B cell (primary cell): ENCODE data around the gene IDI2. TPM values are rescaled to one million over a fixed set of nuclear protein-coding genes. Genes with fewer than 3 reads are reported as not detected.

Experiments
- ATAC-seq: fragments of 200-7000 bp; cut with Tn5 transposase; one replicate; pipeline ENCODE4 v1.10.0; 2021; ENCODE audit warnings: low read depth, mild to moderate bottlenecking, moderate number of reproducible peaks, moderate library complexity
- CTCF ChIA-PET: fragments of 350-600 bp; sonication (Branson Sonifier 250); formaldehyde crosslinking; loops from one replicate; lab custom pipeline; 2021; ENCODE audit warnings: antibody characterized with exemption, inconsistent platforms; lab: Charles Lee
- POLR2A ChIA-PET: fragments of 350-600 bp; sonication (Branson Sonifier 250); formaldehyde crosslinking; loops from one replicate; lab custom pipeline; 2021; ENCODE audit warnings: antibody characterized with exemption; lab: Charles Lee
- DNase-seq: peaks from one replicate; pipeline ENCODE4 v3.0.0; 2013
- H2AFZ ChIP-seq: 2 replicates; pipeline ENCODE4 v1.6.1; 2012; ENCODE audit warnings: mild to moderate bottlenecking, low read depth, low read length; ENCODE audit not compliant: insufficient read depth, poor library complexity, severe bottlenecking
- H3K27ac ChIP-seq, 2 donors: 1 replicate in 1 of 2; 2 replicates in 1 of 2; pipeline ENCODE4 v1.5.1; 2012 to 2013; ENCODE audit warnings: low read length in 2 of 2, mild to moderate bottlenecking in 2 of 2, moderate library complexity in 1 of 2
- H3K27me3 ChIP-seq, 4 experiments: fragments of 200-600 bp in 1 of 4; sonication (generic) in 1 of 4; replicated peaks in 1 of 4; 1 replicate in 2 of 4; 2 replicates in 2 of 4; pipeline versions ENCODE4 v1.6.1 to v1.7.0; 2013 to 2016; ENCODE audit warnings: low read length in 3 of 4, mild to moderate bottlenecking in 2 of 4, mixed read lengths in 1 of 4, moderate library complexity in 1 of 4; ENCODE audit not compliant: insufficient read depth in 4 of 4, control insufficient read depth in 3 of 4; ENCODE audit errors: control extremely low read depth in 1 of 4
- H3K36me3 ChIP-seq, 2 experiments: replicated peaks in 1 of 2; 1 replicate in 1 of 2; 2 replicates in 1 of 2; pipeline versions ENCODE4 v1.6.1 to v1.7.1; 2013; ENCODE audit warnings: low read length in 1 of 2; ENCODE audit not compliant: insufficient read depth in 2 of 2, control insufficient read depth in 1 of 2; ENCODE audit errors: control extremely low read depth in 1 of 2, extremely low read depth in 1 of 2
- H3K4me1 ChIP-seq, 2 donors: fragments of 200-600 bp in 1 of 2; sonication (generic) in 1 of 2; 1 replicate in 1 of 2; 2 replicates in 1 of 2; pipeline versions ENCODE4 v1.5.1 to v1.6.1; 2013 to 2017; ENCODE audit warnings: low read length in 2 of 2; ENCODE audit not compliant: control insufficient read depth in 2 of 2, insufficient read depth in 2 of 2
- H3K4me2 ChIP-seq: replicated peaks from 2 replicates; pipeline ENCODE3; 2012; ENCODE audit warnings: mild to moderate bottlenecking, low read depth, low read length; ENCODE audit not compliant: poor library complexity, severe bottlenecking
- H3K4me3 ChIP-seq, 5 experiments: fragments of 200-600 bp in 1 of 5; sonication (generic) in 1 of 5; 1 replicate in 3 of 5; 2 replicates in 2 of 5; pipeline versions ENCODE4 v1.5.1 to v1.7.0; 2011 to 2016; ENCODE audit warnings: low read length in 4 of 5, mild to moderate bottlenecking in 4 of 5, low read depth in 2 of 5, control low read depth in 1 of 5, moderate library complexity in 1 of 5; ENCODE audit not compliant: insufficient read depth in 1 of 5; ENCODE audit errors: control extremely low read depth in 1 of 5, extremely low read depth in 1 of 5
- H3K79me2 ChIP-seq: fragments of 200-600 bp; sonication (generic); one replicate; pipeline ENCODE4 v1.6.0; 2016; ENCODE audit warnings: low read length; ENCODE audit not compliant: control insufficient read depth, insufficient read depth
- H3K9ac ChIP-seq: fragments of 200-600 bp; sonication (generic); 2 replicates; pipeline ENCODE4 v1.6.1; 2017; ENCODE audit warnings: mild to moderate bottlenecking, low read length, moderate library complexity
- H3K9me3 ChIP-seq, 3 donors: one replicate each; pipeline versions ENCODE4 v1.6.1 to v1.7.1; 2013; ENCODE audit warnings: low read length in 2 of 3; ENCODE audit not compliant: control insufficient read depth in 2 of 3, insufficient read depth in 1 of 3; ENCODE audit errors: control extremely low read depth in 1 of 3
- H4K20me1 ChIP-seq: 2 replicates; pipeline ENCODE4 v1.6.0; 2012; ENCODE audit warnings: mild to moderate bottlenecking, low read length; ENCODE audit not compliant: insufficient read depth, control insufficient read depth, poor library complexity, severe bottlenecking
- H3K27ac Mint-ChIP-seq: one replicate; pipeline ENCODE4 v1.8.0; 2021; ENCODE audit warnings: mixed read lengths
- H3K27me3 Mint-ChIP-seq: one replicate; pipeline ENCODE4 v1.8.0; 2021; ENCODE audit warnings: mixed read lengths
- H3K4me1 Mint-ChIP-seq: one replicate; pipeline ENCODE4 v1.8.0; 2021; ENCODE audit warnings: mixed read lengths
- H3K4me3 Mint-ChIP-seq: one replicate; pipeline ENCODE4 v1.8.0; 2021; ENCODE audit warnings: mixed read lengths
- H3K9me3 Mint-ChIP-seq: one replicate; pipeline ENCODE4 v1.8.0; 2022; ENCODE audit warnings: mixed read lengths; ENCODE audit not compliant: insufficient read depth
- EZH2 ChIP-seq: IDR thresholded peaks from 2 replicates; pipeline ENCODE4 v1.6.1; 2012; ENCODE audit warnings: borderline replicate concordance, low read depth, mild to moderate bottlenecking, moderate library complexity, low read length; ENCODE audit not compliant: insufficient read depth, poor library complexity, severe bottlenecking
- WGBS: methylation state at CpG from one replicate; pipeline ENCODE4 v1.1.5; 2013; ENCODE audit warnings: missing lambda C conversion rate; ENCODE audit not compliant: insufficient coverage; 5-methylcytosine and 5-hydroxymethylcytosine counted together
- intact Hi-C: fragments of 100-400 bp; cut with micrococcal nuclease; formaldehyde crosslinking; loops from one replicate; pipeline ENCODE4 v1.10.0; 2022
- polyA plus RNA-seq: library from polyadenylated mRNA; depleted of rRNA; stranded (reverse); fragments of >200 nt; gene quantifications from 2 replicates; pipeline ENCODE4 v1.2.3, GENCODE V29; 2012
- total RNA-seq, 2 donors: library from RNA; stranded (reverse); fragments of 120-200 nt in 1 of 2; gene quantifications; 1 replicate in 1 of 2; 2 replicates in 1 of 2; pipeline versions ENCODE4 v1.2.3 to v1.2.4, GENCODE V29; 2013 to 2022
- TF ChIP-seq, protein P1 (sequence below): fragments of 200-600 bp; IDR thresholded peaks from one replicate; pipeline ENCODE4 v1.8.0; 2022; ENCODE audit warnings: antibody characterized with exemption, mild to moderate bottlenecking

The IDI2 gene
- total and polyA plus RNA-seq, 2 donors (not counting 1 experiment from before 2014, with no cell fraction given) = not detected

GRCh38 chr10:1035201-1035600, 9.5 kb upstream of the IDI2 start:
- DNase-seq = no peak
- Histone ChIP-seq H3K4me2 (no peak overlapping the region), H3K27ac (no peak overlapping the region), H2AFZ (no peak overlapping the region), H3K4me3 (no peak overlapping the region), H3K4me1 (peaks cover 0 to 8% of the 10 kb centered on the region in 2 donors), H3K79me2 (peaks cover 2% of the 10 kb centered on the region), H4K20me1 (no peaks in the 10 kb centered on the region), H3K36me3 (peaks cover 0 to 27% of the 10 kb centered on the region in 2 experiments), H3K27me3 (no peaks in the 10 kb centered on the region), H3K9ac (no peak overlapping the region), H3K9me3 (no peaks in the 10 kb centered on the region)
- Mint-ChIP-seq H3K27ac (no peak overlapping the region), H3K4me1 (peaks cover 22% of the 10 kb centered on the region), H3K9me3 (no peaks in the 10 kb centered on the region), H3K27me3 (no peaks in the 10 kb centered on the region), H3K4me3 (no peak overlapping the region)
- 100% methylated on average over 1 of the region's 6 CpGs for WGBS
- CTCF ChIA-PET = no interaction called here
- no peak for TF ChIP-seq EZH2
- TF ChIP-seq, protein P1, sequence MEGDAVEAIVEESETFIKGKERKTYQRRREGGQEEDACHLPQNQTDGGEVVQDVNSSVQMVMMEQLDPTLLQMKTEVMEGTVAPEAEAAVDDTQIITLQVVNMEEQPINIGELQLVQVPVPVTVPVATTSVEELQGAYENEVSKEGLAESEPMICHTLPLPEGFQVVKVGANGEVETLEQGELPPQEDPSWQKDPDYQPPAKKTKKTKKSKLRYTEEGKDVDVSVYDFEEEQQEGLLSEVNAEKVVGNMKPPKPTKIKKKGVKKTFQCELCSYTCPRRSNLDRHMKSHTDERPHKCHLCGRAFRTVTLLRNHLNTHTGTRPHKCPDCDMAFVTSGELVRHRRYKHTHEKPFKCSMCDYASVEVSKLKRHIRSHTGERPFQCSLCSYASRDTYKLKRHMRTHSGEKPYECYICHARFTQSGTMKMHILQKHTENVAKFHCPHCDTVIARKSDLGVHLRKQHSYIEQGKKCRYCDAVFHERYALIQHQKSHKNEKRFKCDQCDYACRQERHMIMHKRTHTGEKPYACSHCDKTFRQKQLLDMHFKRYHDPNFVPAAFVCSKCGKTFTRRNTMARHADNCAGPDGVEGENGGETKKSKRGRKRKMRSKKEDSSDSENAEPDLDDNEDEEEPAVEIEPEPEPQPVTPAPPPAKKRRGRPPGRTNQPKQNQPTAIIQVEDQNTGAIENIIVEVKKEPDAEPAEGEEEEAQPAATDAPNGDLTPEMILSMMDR = no peak
- POLR2A ChIA-PET = no interaction called here
- no peak for ATAC-seq
- intact Hi-C loops = no loop called here

DNA sequence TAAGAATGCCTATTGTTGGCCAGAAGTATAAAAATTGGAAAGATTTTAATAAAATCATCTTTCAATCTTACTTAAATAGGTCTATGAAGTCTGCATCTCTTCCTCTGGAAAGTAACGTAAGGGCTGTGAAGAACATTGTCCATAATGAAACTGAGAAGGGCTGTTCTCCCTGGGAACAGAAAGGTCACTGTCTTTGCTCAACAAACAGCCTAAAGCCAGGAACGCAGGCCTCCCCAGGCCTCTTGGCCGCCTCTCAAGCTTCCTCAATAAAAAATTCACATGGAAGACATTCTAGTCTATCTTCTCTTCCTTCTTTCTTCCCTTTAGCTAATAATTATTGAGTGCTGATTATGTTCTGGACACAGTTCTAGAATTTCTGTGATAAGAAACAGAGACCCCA, 9.1 kb upstream of the IDI2 start:
- ChIA-PET POLR2A (no interaction called here), CTCF (no interaction called here)
- H3K27ac ChIP-seq = no peak overlapping the region
- H3K9ac ChIP-seq = no peak overlapping the region
- no peak overlapping the region for H3K4me2 ChIP-seq
- no peaks in the 10 kb centered on the region for H3K9me3 Mint-ChIP-seq
- peaks cover 0 to 22% of the 10 kb centered on the region in 2 experiments for H3K36me3 ChIP-seq
- H3K4me3 ChIP-seq = no peak overlapping the region
- ATAC-seq = no peak
- H3K79me2 ChIP-seq = peaks cover 2% of the 10 kb centered on the region
- no peak overlapping the region for H3K27ac Mint-ChIP-seq
- H3K27me3 ChIP-seq = no peaks in the 10 kb centered on the region
- no peak overlapping the region for H2AFZ ChIP-seq
- no peak overlapping the region for H3K4me3 Mint-ChIP-seq
- H3K4me1 Mint-ChIP-seq = peaks cover 20% of the 10 kb centered on the region
- H3K9me3 ChIP-seq = no peaks in the 10 kb centered on the region
- H4K20me1 ChIP-seq = no peaks in the 10 kb centered on the region
- intact Hi-C loops = no loop called here
- WGBS = no CpG with 5 or more reads among the region's 3 CpGs
- TF ChIP-seq EZH2 = no peak
- TF ChIP-seq, protein P1 = no peak
- peaks cover 0 to 8% of the 10 kb centered on the region in 2 donors for H3K4me1 ChIP-seq
- H3K27me3 Mint-ChIP-seq = no peaks in the 10 kb centered on the region
- no peak for DNase-seq
